NCI-H2081 treated with DMSO at 0.1 percent for 48 hours (cell line): ENCODE data around the gene POLR2F.

Experiments
- DNase-seq: peaks from one replicate; lab custom pipeline; 2025; lab: John Stamatoyannopoulos, UW

Gene POLR2F

GRCh38 chr22:37982938-37983859 is 29.7 kb downstream of the POLR2F start:
- DNase-seq: no peak

DNA sequence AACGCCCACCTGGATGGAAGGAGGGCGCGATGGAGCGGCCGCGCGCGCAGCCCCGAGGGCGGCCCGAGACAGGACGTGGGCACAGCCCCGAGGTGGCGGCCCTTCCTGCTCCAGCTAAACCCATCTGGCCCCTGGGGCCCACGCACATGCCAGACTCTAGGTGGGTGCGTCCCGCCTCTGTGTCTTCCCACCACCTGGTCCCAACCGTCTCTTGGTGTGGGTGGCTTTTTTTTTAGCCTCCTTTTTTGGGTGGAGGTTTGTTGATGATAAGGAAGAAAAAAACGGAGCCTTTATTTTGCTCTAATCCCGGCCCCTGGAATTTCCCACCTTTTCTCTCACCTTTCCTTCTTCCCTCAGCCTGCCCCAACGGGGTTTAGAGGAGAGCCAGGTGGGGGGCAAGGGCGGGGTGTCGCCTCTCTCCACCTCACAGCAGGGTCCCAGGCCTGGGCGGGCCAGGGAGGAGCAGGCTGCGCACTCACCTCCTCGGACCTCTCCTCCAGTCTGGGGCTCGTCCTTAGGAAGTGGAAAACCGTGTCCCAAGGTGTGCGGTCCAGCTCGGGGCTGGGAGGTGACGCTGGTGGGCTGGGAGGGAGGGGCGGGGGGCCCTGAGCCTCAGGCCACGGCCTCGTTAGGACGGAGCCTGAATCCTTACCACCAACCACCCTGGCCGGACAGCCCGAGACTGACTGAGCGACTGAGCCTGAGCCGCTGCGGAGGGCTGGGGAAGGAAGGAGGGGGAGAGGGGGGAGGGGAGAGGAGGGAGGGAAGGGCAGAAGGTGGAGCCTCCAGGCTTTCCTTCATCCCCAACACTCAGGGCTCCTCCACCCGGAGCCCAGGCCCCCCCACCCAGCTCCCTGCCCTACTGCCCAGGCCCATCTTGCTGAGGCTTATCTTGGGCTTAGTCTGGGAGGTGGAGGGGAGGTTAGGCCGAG is 30.6 kb downstream of the POLR2F start, which contains the start of gene SOX10:
Gene SOX10 (minus strand): TSS at position 696 of the 932 bp plus-strand sequence. CDS start 771 bp downstream, outside the sequence.
- no peak for DNase-seq

- no peak for DNase-seq
These were observed 31.6 kb downstream of the POLR2F start for GRCh38 chr22:37985050-37985585.

DNA sequence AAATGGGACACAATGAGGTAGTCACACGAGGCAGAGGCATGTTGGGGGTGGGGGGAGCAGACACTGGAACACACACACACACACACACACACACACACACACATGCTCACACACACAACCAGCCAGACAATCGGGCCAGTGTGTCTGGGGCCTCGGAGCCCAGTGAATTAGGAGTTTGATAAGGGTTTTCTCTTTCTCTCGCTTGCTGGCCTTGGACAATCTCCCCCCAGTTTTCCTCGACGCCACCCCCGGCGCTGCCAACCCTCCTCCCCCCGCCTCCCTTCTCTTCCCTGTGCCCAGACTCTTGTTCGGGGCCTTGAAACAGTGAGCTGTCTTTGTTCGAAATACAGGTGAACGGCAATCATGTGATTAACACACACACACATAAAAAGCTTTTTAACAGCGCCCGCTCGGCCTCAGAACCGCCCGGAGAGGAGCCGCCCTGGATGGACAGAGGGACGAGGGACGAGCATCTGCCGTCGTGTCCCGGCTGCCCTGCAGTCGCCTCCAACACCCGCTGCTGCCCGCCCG is 32.3 kb downstream of the POLR2F start:
- DNase-seq: no peak

GRCh38 chr22:37986371-37986770 is 32.9 kb downstream of the POLR2F start:
- no peak for DNase-seq

DNA sequence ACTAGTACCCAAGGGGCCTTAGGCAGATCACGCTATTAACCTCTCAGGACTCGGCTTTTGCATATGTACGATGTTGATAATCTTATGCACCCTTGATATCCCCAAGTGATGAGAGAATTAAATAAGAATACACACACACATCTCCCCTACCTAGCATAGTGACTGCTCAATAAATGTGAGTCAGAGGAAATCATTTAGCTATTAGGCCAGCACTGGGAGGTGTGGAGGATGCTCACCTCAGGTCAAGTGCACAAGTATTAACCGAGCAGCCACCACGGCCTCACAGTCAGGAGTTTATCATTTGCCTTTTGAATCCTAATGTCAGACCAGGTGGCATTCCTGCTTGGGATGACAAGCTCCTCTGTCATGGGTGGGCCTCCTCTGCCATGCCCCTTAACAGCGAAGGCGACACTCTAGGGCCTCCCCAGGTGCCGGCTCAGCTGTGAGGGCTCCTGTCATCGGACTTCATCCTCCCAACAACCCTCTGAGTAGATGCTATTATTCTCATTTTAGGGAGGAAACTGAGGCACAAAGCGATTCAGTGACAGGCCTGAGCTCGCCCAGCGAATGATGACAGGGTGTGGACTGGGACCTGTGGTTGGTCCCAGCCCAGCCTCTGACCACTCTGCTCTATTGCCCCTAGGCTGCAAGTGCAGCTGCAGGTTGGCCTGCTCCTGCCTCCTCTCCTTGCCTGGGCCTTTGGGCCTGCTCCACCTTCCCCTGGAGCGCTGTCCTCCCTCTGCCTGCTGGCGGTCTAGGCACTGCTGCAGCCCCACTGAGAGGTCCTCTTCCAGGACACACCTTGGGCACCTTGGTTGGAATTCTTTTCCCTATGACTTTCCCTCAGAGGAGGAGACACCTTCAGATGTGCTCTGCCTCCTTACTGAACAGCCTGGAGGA is 35.9 kb downstream of the POLR2F start:
- DNase-seq: no peak

- DNase-seq: no peak
These were observed 36.8 kb downstream of the POLR2F start for GRCh38 chr22:37990301-37990700.

DNA sequence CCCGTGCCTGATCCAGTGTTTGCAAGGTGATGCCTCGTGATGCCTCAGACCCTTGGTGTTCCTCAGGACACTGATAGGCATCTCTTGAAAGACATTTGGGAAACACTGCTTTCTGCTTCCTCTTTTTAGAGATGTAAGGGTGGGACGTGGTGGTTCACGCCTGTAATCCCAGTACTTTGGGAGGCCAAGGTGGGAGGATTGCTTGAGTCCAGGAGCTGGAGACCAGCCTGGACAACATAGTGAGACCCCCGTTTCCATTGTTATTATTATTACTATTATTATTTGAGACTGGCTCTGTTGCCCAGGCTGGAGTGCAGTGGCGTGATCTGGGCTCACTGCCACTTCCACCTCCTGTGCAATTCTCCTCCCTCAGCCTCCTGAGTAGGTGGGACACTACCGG is 37.4 kb downstream of the POLR2F start:
- no peak for DNase-seq

DNA sequence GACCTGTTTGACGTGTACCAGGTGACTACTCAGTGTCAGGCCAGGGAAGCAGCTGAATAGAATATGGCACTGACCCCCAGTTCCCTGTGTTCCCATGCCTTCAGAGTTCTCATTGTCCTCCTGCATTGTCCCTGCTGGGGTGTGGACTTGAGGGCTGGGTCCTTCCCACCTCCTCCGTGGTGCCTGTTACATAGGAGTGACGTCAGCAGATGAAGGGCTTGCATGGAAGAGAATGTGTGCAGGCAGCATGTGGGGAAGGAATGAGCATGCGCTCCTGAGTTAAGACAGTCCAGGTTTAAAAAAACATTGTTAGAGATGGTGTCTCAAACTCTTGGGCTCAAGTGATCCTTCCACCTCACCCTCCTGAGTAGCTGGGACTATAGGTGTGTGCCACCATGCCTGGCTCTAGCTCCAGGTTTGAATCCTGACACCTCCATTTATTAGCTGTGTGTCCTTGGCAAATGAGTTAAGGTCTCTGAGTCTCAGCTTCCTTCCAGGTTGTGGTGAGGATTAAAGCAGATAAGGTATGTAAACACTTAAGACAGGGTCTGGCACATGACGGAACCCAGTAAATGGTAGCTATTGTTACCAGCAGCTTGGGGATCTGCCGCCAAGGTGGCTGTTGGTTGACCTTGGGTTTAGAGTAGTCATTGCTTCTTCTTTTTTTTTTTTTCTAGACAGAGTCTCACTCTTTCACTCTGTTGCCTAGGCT is 38.4 kb downstream of the POLR2F start:
- no peak for DNase-seq

DNA sequence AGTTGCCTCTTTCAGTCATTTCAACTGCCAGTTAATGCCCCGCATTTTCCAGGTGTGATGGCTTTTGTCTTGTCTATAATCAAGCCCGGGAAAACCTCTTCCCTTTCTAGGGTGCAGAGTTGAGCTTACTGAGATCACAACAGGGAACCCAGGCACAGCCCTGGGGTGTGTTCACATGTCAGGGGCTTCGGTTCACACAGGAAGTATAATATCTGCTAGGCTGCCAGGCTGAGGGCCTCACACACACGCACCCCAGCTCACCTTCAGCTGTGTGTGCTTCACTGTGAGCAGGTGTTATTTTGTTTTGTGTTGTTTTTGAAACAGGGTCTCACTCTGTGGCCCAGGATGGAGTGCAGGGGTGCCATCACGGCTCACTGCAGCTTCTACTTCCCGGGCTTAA is 40.5 kb downstream of the POLR2F start:
- DNase-seq: no peak

DNA sequence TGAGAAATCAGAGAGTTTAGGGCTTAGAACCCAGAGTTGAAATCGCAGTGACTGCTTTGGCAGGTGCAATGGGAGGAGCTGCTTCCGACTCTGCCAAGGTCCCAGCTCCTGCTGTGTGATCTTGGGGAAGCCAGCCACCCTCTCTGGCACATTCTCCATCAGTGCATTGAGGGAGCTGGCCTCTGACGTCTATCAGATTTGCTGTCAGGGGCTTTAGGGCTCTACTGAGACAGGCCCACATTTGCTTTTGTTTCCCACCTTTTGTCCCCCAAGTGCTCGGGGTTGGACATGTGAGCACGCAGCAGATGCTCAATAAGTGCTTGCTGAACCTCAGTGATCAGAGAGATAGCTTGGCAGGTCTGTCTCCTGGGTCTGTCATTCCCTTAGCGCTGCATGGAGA is 41.5 kb downstream of the POLR2F start:
- no peak for DNase-seq

- no peak for DNase-seq
These were observed 42.0 kb downstream of the POLR2F start for GRCh38 chr22:37995460-37995859.

GRCh38 chr22:37996079-37996478 is 42.6 kb downstream of the POLR2F start:
- no peak for DNase-seq

DNA sequence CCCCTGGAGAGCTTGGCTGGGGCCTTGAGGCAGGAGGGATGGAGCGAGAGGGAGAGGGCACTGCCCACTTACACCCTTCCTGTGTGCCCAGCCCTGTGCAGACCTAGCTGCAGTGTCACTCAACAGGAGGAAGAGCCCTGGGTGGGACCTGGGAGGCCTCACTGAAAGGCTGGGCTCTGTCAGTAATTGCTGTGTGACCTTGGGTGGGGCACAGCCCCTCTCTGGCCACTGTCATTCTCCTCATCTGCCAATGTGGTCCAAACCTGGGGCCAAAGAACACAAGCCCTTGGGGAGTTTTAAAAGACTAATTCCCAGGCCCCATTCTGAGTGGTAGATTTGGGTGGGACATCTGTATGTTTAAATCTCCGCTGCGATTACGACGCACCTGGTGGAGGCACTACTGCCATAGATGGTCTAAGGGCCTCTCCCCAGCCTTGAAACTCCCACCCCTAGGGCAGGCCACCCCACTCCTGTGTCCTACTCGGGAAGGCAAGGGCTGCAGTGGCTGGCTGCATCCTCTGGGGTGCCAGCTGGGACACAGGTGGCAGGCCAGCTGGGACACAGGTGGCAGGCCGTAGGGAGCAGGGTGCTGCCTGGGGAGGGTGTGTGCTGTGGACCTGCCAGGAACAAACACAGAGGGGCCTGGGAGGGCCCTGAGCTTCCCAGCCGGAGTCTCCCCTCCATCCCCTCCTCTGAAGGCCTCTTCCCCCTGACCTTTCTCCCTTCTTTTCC is 43.2 kb downstream of the POLR2F start:
- no peak for DNase-seq

DNA sequence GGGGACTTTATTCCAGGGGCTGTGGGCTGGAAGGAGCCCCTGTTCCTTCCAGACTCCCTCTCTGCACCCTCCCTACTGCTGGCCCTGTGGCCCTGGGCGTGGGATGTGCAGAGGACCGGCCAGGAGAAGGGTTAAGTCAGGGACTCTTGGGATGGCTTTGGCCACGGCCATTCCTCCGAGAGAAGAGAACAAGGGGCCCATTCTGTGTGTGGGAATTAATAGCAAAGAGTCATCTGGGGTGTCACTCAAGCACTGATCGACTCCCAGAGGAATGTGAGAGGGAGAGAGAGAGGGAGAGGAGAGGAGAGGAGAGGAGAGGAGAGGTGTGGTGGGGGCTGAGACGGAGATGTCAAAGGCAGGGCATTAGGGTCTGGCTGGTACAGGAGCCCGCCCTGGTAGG is 45.0 kb downstream of the POLR2F start:
- no peak for DNase-seq

GRCh38 chr22:37999236-37999635 is 45.7 kb downstream of the POLR2F start:
- DNase-seq: no peak

GRCh38 chr22:37999640-38000272 is 46.3 kb downstream of the POLR2F start:
- no peak for DNase-seq

- no peak for DNase-seq
These were observed 52.4 kb downstream of the POLR2F start for GRCh38 chr22:38005943-38006342.

DNA sequence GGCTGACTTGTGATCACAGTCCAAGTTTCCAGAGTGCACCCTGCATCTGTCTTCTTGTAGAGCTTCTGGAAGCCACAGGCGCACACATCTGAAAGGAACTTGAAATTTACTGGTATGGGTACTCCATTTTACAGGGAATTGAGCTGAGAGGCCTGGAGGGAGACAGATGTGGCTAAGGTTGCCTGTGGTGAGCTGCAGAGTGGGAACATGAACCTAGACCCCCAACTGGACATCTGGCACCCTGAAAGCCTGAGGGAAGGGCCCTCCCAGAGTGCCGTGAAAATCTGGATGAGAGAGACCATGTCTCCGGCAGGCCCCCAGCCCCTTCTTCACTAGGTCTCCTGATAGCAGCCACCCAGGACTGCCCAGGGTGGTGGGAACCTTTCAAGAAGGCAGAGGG is 53.4 kb downstream of the POLR2F start:
- no peak for DNase-seq
